Sigmoid colon (tissue), 4 donors: Measurements from ENCODE around the gene LRRC45.

Experiments used
- CTCF ChIP-seq, 4 experiments: fragments of 450-650 bp in 3 of 4; fragments of 200-600 bp in 1 of 4; IDR thresholded peaks; one replicate each; pipeline ENCODE4 v1.5.1; 2016 to 2019; ENCODE audit warnings: antibody characterized with exemption in 4 of 4, mild to moderate bottlenecking in 3 of 4, moderate library complexity in 2 of 4
- POLR2A ChIP-seq, 2 donors: fragments of 450-650 bp; IDR thresholded peaks; one replicate each; pipeline ENCODE4 v1.6.1; 2016; ENCODE audit warnings: antibody characterized with exemption in 2 of 2, mild to moderate bottlenecking in 2 of 2, moderate library complexity in 2 of 2
- POLR2AphosphoS5 ChIP-seq, 4 donors: sonication (generic); formaldehyde crosslinking; IDR thresholded peaks; one replicate each; pipeline ENCODE4 v1.6.1; 2017; ENCODE audit warnings: antibody characterized with exemption in 4 of 4

GRCh38 chr17:82079001-82079677 is 56.0 kb downstream of the LRRC45 start:
- TF ChIP-seq POLR2A (IDR thresholded peaks at IDR 0.05), result no peak
- no peak for TF ChIP-seq CTCF (IDR thresholded peaks at IDR 0.05)
- no peak for TF ChIP-seq POLR2AphosphoS5 (IDR thresholded peaks at IDR 0.05)
